DND-41 (cell line): ENCODE data around the gene NGDN.

Source experiments
- EZH2 ChIP-seq: IDR thresholded peaks from 3 replicates; pipeline ENCODE4 v1.6.1; 2012; ENCODE audit warnings: borderline replicate concordance, low read depth, mild to moderate bottlenecking, moderate library complexity, low read length, inconsistent platforms; ENCODE audit not compliant: severe bottlenecking
- TF ChIP-seq, protein P1 (sequence below): IDR thresholded peaks from 2 replicates; pipeline ENCODE4 v1.5.1; 2012; ENCODE audit warnings: borderline replicate concordance, low read length, moderate library complexity, mild to moderate bottlenecking; ENCODE audit not compliant: poor library complexity, severe bottlenecking; ENCODE audit errors: extremely low read depth

DNA sequence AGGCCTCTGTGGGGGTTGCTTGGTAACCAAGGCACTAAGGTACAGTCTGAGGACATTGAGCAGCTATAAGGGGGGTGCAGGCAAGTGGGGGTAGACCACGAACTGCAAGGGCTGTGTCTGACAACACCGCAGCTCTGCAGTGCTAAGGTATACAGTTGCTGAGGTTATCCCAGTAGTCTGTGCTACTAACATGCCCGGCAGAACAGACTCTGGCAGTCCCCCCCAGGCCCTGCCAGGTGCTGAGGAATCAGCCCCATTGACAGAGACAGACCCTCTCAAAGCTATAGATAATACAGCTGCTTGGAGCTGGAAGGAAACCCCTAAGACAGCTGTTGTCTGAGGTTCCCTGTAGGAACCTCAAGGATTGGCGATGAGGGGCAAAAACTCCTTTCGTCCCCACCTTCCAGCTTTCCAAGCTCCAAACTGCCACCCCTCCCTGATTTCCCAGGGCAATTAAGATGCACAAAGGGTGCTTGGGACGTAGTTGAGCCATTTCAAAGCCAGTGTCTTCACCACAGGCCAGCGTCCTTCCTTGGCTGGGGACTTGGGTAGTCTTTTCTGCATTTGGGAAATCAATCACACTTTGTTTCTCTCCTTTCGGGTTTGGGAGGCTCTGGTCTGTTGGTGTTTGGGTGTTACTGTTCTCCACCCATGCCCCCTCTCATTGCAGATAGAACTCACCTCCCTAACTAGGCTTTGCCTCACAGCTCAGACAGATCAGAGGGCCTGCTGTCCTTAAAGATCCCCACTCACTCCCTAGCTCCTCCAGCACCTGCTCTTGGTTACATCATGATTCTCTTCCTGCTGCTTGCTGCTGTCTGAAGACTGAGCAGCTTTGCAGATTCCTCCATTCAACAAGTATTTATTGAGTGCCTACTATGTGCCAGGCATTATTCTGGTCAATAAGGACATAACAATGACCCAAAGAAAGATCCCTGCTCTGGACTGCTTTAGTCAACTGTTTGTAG, 32.1 kb upstream of the NGDN start:
- TF ChIP-seq, protein P1, sequence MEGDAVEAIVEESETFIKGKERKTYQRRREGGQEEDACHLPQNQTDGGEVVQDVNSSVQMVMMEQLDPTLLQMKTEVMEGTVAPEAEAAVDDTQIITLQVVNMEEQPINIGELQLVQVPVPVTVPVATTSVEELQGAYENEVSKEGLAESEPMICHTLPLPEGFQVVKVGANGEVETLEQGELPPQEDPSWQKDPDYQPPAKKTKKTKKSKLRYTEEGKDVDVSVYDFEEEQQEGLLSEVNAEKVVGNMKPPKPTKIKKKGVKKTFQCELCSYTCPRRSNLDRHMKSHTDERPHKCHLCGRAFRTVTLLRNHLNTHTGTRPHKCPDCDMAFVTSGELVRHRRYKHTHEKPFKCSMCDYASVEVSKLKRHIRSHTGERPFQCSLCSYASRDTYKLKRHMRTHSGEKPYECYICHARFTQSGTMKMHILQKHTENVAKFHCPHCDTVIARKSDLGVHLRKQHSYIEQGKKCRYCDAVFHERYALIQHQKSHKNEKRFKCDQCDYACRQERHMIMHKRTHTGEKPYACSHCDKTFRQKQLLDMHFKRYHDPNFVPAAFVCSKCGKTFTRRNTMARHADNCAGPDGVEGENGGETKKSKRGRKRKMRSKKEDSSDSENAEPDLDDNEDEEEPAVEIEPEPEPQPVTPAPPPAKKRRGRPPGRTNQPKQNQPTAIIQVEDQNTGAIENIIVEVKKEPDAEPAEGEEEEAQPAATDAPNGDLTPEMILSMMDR = no peak
- no peak for TF ChIP-seq EZH2
